Measurements from ENCODE around the gene NCAM1.

Gene NCAM1

GRCh38 chr11:113166280-113166679 is 205.1 kb downstream of the NCAM1 start:
- no peak overlapping the region for H2AFZ ChIP-seq (ENCODE audit: low read depth, low read length)
- no peaks in the 10 kb centered on the region for H3K36me3 ChIP-seq (replicated peaks; ENCODE audit: low read depth, low read length)
- H3K9ac ChIP-seq (ENCODE audit: low read length), result no peak overlapping the region
- no peak overlapping the region for H3K27ac ChIP-seq (ENCODE audit: low read length)
- H3K27me3 ChIP-seq (ENCODE audit: low read depth, low read length), result peaks cover 5% of the 10 kb centered on the region; the same call in 1 of the 2 replicates
- H3K4me3 ChIP-seq (ENCODE audit: low read length), result no peak overlapping the region
- no peaks in the 10 kb centered on the region for H3K9me3 ChIP-seq (ENCODE audit: insufficient read depth, low read length)
- no peak for TF ChIP-seq EZH2phosphoT487 (IDR thresholded peaks at IDR 0.05; ENCODE audit: low read depth)
- TF ChIP-seq, protein P1, sequence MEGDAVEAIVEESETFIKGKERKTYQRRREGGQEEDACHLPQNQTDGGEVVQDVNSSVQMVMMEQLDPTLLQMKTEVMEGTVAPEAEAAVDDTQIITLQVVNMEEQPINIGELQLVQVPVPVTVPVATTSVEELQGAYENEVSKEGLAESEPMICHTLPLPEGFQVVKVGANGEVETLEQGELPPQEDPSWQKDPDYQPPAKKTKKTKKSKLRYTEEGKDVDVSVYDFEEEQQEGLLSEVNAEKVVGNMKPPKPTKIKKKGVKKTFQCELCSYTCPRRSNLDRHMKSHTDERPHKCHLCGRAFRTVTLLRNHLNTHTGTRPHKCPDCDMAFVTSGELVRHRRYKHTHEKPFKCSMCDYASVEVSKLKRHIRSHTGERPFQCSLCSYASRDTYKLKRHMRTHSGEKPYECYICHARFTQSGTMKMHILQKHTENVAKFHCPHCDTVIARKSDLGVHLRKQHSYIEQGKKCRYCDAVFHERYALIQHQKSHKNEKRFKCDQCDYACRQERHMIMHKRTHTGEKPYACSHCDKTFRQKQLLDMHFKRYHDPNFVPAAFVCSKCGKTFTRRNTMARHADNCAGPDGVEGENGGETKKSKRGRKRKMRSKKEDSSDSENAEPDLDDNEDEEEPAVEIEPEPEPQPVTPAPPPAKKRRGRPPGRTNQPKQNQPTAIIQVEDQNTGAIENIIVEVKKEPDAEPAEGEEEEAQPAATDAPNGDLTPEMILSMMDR (IDR thresholded peaks at IDR 0.05; ENCODE audit: low read depth, low read length), result no peak
- no peaks in the 10 kb centered on the region for H3K79me2 ChIP-seq (ENCODE audit: low read length)
- no peaks in the 10 kb centered on the region for H3K4me1 ChIP-seq (ENCODE audit: low read length)
- no peak overlapping the region for H3K4me2 ChIP-seq (ENCODE audit: low read length)
- no peaks in the 10 kb centered on the region for H4K20me1 ChIP-seq (ENCODE audit: insufficient read depth, low read length)

DNA sequence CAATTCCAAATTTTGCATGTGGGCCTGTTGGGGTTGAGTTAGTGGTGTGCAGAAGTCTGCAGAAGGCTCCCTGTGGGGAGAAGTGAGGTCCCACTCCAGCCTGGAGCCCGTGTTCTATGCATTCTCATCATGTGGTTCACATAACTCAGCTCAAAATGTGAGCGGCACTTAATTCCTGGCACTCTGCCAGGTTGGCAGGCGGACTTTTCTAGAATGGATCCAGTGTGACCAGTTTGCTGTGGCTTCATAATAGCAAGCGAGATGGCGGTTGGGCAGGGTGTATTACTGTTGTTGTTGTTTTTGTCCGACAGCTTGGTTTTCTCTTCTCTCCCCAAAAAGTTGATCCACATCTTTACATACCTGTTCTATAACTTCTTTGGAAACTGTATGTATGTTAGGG is 206.4 kb downstream of the NCAM1 start:
- no peaks in the 10 kb centered on the region for H3K4me1 ChIP-seq (ENCODE audit: low read length)
- H3K9me3 ChIP-seq (ENCODE audit: insufficient read depth, low read length), result no peaks in the 10 kb centered on the region
- H3K27ac ChIP-seq (ENCODE audit: low read length), result no peak overlapping the region
- no peaks in the 10 kb centered on the region for H3K36me3 ChIP-seq (replicated peaks; ENCODE audit: low read depth, low read length)
- H3K4me2 ChIP-seq (ENCODE audit: low read length), result no peak overlapping the region
- no peaks in the 10 kb centered on the region for H4K20me1 ChIP-seq (ENCODE audit: insufficient read depth, low read length)
- no peak overlapping the region for H3K9ac ChIP-seq (ENCODE audit: low read length)
- H3K27me3 ChIP-seq (ENCODE audit: low read depth, low read length), result peaks cover 5% of the 10 kb centered on the region; the same call in 1 of the 2 replicates
- H3K4me3 ChIP-seq (ENCODE audit: low read length), result no peak overlapping the region
- no peak overlapping the region for H2AFZ ChIP-seq (ENCODE audit: low read depth, low read length)
- H3K79me2 ChIP-seq (ENCODE audit: low read length), result no peaks in the 10 kb centered on the region
- no peak for TF ChIP-seq EZH2phosphoT487 (IDR thresholded peaks at IDR 0.05; ENCODE audit: low read depth)
- TF ChIP-seq, protein P1 (IDR thresholded peaks at IDR 0.05; ENCODE audit: low read depth, low read length), result no peak

DNA sequence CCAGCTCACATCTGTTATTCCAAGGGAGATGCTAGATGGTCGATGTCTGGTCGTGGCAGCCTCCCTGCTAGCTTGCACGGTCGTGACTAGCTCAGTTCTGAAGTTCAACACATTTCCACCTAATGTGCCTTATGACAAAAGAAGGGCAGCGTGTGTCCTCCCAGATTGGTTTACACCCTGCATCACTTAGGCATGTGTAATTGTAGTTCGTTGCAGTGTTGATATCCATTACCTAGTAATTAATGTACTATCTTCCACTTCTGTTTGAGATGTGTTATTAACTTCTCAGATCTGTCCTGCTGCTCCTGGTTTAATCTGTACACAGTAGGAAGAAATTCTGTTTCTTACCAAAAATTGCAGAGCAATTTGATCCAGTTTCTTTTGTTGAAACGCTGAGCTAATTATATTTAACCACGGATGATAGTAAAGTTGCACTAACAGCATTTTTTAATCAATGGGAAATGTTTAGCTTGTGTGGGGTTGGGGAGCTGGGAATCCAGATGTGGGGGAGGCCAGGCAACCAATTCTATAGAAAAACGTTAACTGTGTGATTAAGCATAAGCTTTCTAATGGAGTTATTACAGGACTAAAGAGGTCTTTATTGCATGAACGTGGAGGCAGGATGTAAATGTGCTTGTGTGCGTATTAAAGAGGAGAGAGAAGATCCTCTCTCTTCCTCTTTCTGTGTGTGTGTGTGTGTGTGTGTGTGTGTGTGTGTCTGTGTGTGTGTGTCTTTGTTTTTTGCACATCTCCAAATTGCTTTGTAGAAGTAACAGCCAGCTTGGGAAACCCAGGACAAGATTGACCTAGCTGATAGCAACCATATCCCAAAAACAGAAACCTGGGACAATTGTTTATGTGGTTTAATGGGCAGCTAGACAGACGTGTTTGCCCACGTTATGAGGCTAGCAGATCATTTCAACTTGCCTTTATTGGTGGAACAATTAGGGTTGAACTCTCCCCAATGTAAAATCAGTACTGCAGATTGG is 207.4 kb downstream of the NCAM1 start:
- no peak overlapping the region for H3K27ac ChIP-seq (ENCODE audit: low read length)

More for the DNA sequence above, 207.4 kb downstream of the NCAM1 start:
- Histone ChIP-seq H3K4me2 (ENCODE audit: low read length) (no peak overlapping the region), H3K4me3 (ENCODE audit: low read length) (no peak overlapping the region), H3K27me3 (ENCODE audit: low read depth, low read length) (peaks cover 2% of the 10 kb centered on the region; the same call in 1 of the 2 replicates), H3K36me3 (replicated peaks; ENCODE audit: low read depth, low read length) (no peaks in the 10 kb centered on the region), H3K9ac (ENCODE audit: low read length) (no peak overlapping the region), H3K79me2 (ENCODE audit: low read length) (no peaks in the 10 kb centered on the region), H2AFZ (ENCODE audit: low read depth, low read length) (no peak overlapping the region), H3K4me1 (ENCODE audit: low read length) (no peaks in the 10 kb centered on the region), H3K9me3 (ENCODE audit: insufficient read depth, low read length) (no peaks in the 10 kb centered on the region), H4K20me1 (ENCODE audit: insufficient read depth, low read length) (no peaks in the 10 kb centered on the region)
- TF ChIP-seq, protein P1 (IDR thresholded peaks at IDR 0.05; ENCODE audit: low read depth, low read length), result no peak
- no peak for TF ChIP-seq EZH2phosphoT487 (IDR thresholded peaks at IDR 0.05; ENCODE audit: low read depth)
